ENCODE results near the gene FAM171A1.

Gene FAM171A1

GRCh38 chr10:15370212-15370855 is 755 bp downstream of the FAM171A1 start:
- DNase-seq (ENCODE audit: insufficient read length) (peak; percentile 25), FAIRE-seq (no peak)
- no peak for TF ChIP-seq POLR2AphosphoS5 (IDR thresholded peaks at IDR 0.05; ENCODE audit: low read depth, low read length)
- no peak for TF ChIP-seq POLR2A (IDR thresholded peaks at IDR 0.05; ENCODE audit: low read depth, low read length)

GRCh38 chr10:15369256-15370211 is 1.6 kb downstream of the FAM171A1 start:
- no peak for FAIRE-seq
- DNase-seq (ENCODE audit: insufficient read length) = no peak
- TF ChIP-seq TAF1 (IDR thresholded peaks at IDR 0.05; ENCODE audit: borderline replicate concordance, low read depth, low read length) = no peak
- TF ChIP-seq POLR2AphosphoS5 (IDR thresholded peaks at IDR 0.05; ENCODE audit: low read depth, low read length) = no peak
- TF ChIP-seq POLR2A (IDR thresholded peaks at IDR 0.05; ENCODE audit: low read depth, low read length) = no peak

GRCh38 chr10:15368101-15368855 is 2.8 kb downstream of the FAM171A1 start:
- DNase-seq (ENCODE audit: insufficient read length) (no peak), FAIRE-seq (no peak)
- TF ChIP-seq TAF1 (IDR thresholded peaks at IDR 0.05; ENCODE audit: borderline replicate concordance, low read depth, low read length) (no peak), POLR2A (IDR thresholded peaks at IDR 0.05; ENCODE audit: low read depth, low read length) (no peak), POLR2AphosphoS5 (IDR thresholded peaks at IDR 0.05; ENCODE audit: low read depth, low read length) (no peak)

DNA sequence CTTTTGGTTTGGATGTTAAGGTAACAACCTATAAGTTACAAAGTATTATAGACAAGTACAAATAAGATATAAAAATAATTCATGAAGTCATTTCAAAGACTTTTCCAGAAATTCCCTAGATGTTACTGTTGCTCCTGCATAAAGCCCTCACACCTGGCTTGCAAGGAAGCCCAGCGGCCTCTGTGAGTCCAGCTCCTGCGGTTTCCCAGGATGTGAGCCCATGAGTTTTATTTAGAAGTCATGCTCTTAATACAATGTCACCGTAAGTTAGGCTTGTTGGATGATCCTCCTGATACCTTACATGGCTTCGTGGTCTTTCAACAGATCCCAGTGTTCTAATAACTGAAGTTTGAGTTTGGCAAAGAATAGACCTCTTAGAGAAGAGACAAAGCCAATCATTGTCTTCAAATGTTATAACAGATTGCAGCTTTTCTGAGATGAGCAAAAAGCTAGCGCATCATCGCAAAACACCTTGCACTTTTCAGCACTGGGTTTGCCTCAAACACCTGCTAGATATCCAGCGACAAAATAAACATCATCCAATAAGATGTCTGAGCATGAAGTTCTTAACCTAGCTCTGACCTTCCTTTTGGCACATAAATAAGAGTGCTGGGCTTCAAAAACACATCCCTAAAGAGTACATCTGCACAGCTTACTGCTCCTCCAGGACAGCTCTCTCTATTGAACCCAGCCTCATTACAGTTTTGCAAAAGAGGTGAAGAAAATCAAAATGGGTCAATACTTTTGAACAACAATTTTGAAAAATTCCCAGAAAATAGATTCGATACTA is 3.6 kb downstream of the FAM171A1 start:
- TF ChIP-seq POLR2A (IDR thresholded peaks at IDR 0.05; ENCODE audit: low read depth, low read length) = no peak
- TF ChIP-seq TAF1 (IDR thresholded peaks at IDR 0.05; ENCODE audit: borderline replicate concordance, low read depth, low read length) = no peak
- TF ChIP-seq POLR2AphosphoS5 (IDR thresholded peaks at IDR 0.05; ENCODE audit: low read depth, low read length) = no peak
- DNase-seq (ENCODE audit: insufficient read length) (no peak), FAIRE-seq (no peak)

GRCh38 chr10:15365692-15366091 is 5.4 kb downstream of the FAM171A1 start:
- DNase-seq (ENCODE audit: insufficient read length) (no peak), FAIRE-seq (no peak)
- TF ChIP-seq TAF1 (IDR thresholded peaks at IDR 0.05; ENCODE audit: borderline replicate concordance, low read depth, low read length) (no peak), POLR2AphosphoS5 (IDR thresholded peaks at IDR 0.05; ENCODE audit: low read depth, low read length) (no peak), POLR2A (IDR thresholded peaks at IDR 0.05; ENCODE audit: low read depth, low read length) (no peak)

- no peak for FAIRE-seq
- TF ChIP-seq POLR2AphosphoS5 (IDR thresholded peaks at IDR 0.05; ENCODE audit: low read depth, low read length) (no peak), TAF1 (IDR thresholded peaks at IDR 0.05; ENCODE audit: borderline replicate concordance, low read depth, low read length) (no peak), POLR2A (IDR thresholded peaks at IDR 0.05; ENCODE audit: low read depth, low read length) (no peak)
- no peak for DNase-seq (ENCODE audit: insufficient read length)
Measured at GRCh38 chr10:15364001-15364400, 7.1 kb downstream of the FAM171A1 start.

DNA sequence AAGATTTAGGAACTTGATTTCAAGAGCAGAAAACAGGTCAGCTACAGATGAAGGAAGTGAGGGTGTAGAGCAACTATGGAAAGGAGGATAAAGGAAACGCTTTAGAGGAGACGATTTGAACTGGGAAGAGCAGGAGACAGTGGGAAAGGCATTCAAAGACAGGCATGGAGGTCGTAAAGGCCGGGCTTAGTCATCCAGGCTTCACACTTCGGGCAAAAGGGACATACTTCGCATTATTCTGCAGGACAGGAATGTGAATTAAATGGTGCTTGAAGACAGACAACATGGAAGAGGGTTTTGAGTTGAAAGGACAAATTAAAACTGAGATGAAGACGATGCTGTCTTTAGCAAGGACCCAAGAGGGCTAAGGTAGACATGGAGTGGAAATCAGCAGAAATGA is 8.1 kb downstream of the FAM171A1 start:
- no peak for DNase-seq (ENCODE audit: insufficient read length)
- no peak for TF ChIP-seq TAF1 (IDR thresholded peaks at IDR 0.05; ENCODE audit: borderline replicate concordance, low read depth, low read length)
- no peak for TF ChIP-seq POLR2AphosphoS5 (IDR thresholded peaks at IDR 0.05; ENCODE audit: low read depth, low read length)
- no peak for TF ChIP-seq POLR2A (IDR thresholded peaks at IDR 0.05; ENCODE audit: low read depth, low read length)
- no peak for FAIRE-seq

DNA sequence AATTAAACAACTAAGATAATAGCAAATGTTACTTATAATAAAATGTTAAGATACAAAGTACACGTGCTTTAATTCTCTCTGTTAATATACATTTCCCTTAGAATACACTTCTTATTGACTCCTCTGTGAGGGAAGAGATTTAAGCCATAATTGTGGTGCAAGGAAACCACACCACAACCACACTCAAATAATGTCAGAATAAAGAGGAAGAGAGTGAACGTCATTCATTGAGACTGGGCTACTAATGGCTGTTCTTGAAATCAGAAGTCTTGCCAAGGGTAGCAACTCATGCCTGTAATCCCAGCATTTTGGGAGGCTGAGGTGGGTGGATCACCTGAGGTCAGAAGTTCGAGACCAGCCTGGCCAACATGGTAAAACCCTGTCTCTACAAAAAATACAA is 10.0 kb downstream of the FAM171A1 start:
- DNase-seq (ENCODE audit: insufficient read length) (no peak), FAIRE-seq (no peak)
- TF ChIP-seq TAF1 (IDR thresholded peaks at IDR 0.05; ENCODE audit: borderline replicate concordance, low read depth, low read length) = no peak
- no peak for TF ChIP-seq POLR2AphosphoS5 (IDR thresholded peaks at IDR 0.05; ENCODE audit: low read depth, low read length)
- TF ChIP-seq POLR2A (IDR thresholded peaks at IDR 0.05; ENCODE audit: low read depth, low read length) = no peak

- TF ChIP-seq POLR2A (IDR thresholded peaks at IDR 0.05; ENCODE audit: low read depth, low read length) (no peak), POLR2AphosphoS5 (IDR thresholded peaks at IDR 0.05; ENCODE audit: low read depth, low read length) (no peak), TAF1 (IDR thresholded peaks at IDR 0.05; ENCODE audit: borderline replicate concordance, low read depth, low read length) (no peak)
- DNase-seq (ENCODE audit: insufficient read length) = no peak
- no peak for FAIRE-seq
Measured at GRCh38 chr10:15360566-15360965, 10.5 kb downstream of the FAM171A1 start.

DNA sequence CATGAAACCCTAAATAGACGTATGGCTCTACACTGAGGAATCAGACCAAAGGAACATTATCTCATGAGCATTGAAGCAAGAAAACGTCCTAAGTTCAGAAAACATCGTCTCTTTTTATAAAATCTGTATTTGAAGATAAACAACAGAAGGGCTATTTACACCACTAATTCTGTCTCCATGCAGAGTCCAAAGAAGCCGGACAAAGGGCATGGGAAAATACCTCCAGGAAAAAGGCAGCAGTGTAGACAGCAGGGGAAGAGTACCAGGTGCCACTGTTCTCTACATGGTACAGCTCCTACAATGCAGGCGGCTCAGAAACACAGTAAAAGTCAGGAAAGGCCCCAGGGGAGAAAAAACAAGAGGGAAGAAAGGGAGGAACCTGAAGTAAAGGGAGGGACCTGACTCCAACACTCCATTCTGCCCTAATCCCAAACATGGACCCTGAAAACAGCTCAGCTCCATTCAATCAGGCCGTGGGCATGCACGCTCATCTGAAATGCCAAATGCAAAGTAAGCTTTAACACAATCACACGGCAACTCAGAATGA is 17.5 kb downstream of the FAM171A1 start:
- TF ChIP-seq TAF1 (IDR thresholded peaks at IDR 0.05; ENCODE audit: borderline replicate concordance, low read depth, low read length) = no peak
- no peak for TF ChIP-seq POLR2AphosphoS5 (IDR thresholded peaks at IDR 0.05; ENCODE audit: low read depth, low read length)
- TF ChIP-seq POLR2A (IDR thresholded peaks at IDR 0.05; ENCODE audit: low read depth, low read length) = no peak
- no peak for FAIRE-seq
- no peak for DNase-seq (ENCODE audit: insufficient read length)

Measured in GM12892 (cell line).